Astrocyte of the hippocampus (primary cell): ENCODE data around the gene CAPS.

Source experiments
- DNase-seq: peaks from one replicate; pipeline ENCODE4 v3.0.0; 2011; ENCODE audit warnings: low read depth, low spot score

CAPS gene

DNA sequence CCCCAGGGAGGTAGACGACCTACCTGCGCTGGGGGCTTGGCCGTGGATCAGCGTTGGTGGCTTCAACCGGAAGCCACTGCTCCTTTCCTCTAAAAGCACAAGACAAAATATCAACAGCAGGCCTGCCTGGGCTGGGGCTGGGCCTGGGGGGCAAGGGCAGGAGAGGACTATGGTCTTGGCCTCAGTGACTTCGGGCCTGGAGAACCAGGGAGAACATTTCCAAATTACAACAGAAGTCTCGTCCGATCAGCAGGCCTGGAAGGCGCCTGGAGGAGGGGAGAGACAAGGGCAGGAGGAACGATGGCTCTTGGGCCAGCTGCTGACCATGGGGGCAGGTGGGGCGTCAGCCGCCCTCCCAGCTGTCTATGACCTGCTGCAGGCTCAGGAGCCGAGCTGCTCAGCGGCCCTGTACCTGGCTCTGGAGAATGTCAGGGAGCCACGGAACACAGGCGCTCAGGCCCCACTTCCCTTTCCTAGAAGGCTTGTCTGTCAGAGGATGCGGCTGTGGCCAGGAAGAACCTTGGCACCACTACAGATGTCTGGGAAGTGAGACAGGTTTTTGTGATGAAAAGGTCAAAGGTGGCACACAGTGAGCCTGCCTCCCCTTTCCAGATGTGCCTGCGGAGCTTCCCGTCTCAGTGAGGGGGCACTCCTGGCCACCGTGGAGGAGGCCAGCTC lies 19.5 kb downstream of the CAPS start:
- DNase-seq, result no peak

DNA sequence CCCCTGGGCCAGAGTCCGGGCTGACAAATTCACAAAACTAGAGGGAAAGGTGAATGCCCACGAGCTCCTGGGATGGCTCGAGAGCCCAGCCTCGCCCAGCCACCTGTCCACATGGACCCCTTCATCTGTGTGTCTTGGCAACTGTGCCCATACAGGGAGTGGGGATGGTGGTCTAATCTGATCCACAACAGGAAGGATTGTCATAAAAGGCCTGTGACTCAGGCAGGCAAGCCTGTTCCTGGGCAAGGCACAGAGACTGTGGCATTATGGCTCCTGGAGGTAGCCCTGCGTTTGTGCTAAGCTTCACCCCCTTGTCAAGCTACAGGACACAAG lies 20.0 kb downstream of the CAPS start:
- DNase-seq, result no peak

- DNase-seq, result no peak
Observed at GRCh38 chr19:5934774-5935472, 20.9 kb downstream of the CAPS start.

DNA sequence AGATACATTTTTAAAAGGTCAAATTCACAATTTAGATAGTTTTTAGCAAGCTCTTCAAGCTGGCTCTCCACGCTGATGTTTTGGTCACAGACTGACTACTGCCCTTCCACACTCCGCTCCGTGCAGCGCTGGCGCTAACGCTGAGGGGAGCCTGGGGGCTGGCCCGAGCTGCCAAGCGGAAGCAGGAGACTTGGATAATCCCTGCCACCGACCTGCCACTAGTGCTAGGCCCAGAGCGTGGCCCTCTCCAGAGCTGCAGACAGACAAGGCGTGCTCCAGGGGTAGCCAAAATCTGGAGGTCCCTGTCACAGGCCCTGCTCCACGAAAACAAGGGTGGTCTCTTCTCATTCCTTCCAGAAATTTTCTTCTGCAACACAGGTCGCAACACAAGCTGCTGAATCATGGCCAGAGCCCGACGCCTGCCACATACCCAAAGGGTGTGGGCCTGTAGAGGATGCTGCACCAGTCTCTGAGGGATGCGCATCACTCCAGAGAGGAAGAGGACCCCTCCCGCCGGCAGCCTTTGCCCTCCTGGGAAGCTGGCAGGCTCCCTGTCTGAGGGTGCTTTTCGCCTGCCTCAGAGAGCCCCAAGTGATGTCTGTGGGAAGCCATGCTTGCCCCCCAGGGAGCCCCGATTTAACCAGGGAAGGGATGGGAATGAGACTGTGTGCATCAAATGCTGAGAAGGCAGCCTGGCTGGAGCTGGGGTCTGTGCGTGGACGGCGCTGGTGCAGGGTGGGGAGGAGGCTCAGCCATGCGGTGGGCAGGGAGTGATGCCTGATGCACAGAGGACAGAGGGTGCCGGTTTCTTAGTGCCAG lies 21.6 kb downstream of the CAPS start:
- DNase-seq, result no peak

GRCh38 chr19:5936292-5936592 lies 22.2 kb downstream of the CAPS start:
- no peak for DNase-seq

DNA sequence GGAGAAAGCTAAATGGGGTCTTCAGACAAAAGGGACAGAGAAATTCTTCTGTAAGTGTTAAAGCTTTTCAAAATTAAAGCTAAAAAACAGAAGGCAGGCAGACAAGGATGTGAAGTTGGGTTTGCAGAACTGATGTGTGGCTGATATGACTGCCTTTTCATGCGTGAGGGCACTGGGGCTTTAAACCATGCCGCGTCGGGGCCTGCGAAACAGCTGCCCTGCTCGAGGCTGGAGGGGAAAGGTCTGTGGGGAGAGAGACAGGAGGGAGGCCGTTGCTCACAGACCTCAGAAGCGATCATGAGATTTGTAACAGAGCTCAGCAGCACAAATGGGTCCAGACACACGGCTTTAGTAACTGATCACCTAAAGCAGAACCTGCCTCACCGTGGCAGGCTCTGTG lies 23.5 kb downstream of the CAPS start:
- no peak for DNase-seq

GRCh38 chr19:5940260-5941208 lies 26.5 kb downstream of the CAPS start:
- no peak for DNase-seq

DNA sequence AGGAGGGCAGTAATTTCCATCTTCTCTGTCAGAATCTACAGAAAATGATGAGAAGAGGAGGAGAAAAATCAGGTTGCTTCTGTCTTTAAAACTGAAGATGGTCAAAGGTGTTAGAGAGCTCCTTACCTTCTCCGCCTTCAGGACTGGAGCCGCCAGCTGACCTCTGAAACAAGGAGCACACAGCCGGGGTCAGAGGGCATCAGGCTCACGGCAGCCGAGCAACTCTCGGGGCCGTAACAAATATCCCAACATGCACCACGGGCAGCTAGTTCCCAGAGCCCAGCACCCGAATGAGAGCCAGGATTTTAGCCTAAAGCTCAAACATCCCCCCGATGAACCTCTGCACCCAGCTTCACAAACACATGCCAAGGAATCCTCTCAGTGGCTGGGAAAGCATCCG lies 27.6 kb downstream of the CAPS start:
- no peak for DNase-seq

DNA sequence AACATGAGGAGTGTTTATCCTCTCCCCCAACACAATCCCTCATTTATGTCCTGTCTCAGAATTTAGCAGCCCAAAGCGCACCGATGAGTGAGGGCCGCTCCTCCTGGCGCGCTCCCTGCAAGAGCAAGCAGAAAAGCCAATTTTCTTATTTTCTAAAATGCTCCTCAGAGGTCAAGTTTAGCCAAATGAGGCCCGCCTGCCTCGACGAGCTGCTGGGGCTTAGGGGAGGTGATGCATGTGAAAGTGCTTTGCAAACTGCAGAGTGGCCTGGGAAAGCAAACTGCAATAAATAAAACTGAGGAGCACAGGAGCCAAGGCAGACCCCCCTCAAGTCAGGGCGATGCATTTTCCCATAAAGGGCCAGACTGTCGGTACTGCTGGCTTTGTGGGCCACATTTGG lies 29.0 kb downstream of the CAPS start:
- no peak for DNase-seq

DNA sequence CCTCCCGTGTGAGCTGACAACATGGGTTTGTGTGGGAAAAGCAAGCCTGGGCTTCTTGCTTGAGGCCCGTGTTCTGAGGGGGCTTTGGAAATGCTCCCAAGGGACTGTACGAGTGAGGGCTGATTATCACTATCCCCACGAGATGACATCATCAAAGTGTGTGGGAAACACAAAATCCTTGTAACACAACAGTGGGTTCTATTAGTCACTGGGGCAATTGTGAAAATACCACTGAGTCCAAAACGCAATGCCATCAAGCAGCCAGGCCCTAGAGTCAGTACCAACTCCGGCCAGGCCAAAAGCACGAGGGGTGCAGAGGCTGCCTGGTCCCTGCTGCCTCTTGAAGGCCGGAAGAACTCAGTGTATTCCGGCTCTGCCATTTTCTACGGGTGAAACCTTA lies 29.6 kb downstream of the CAPS start:
- DNase-seq, result peak; percentile 46

GRCh38 chr19:5947435-5947834 lies 33.4 kb downstream of the CAPS start:
- DNase-seq, result peak; percentile 23

- DNase-seq, result peak; percentile 45
Observed at GRCh38 chr19:5948752-5949564, 34.9 kb downstream of the CAPS start.

- no peak for DNase-seq
Observed at GRCh38 chr19:5949792-5950305, 35.8 kb downstream of the CAPS start.

- no peak for DNase-seq
Observed at GRCh38 chr19:5950741-5951140, 36.7 kb downstream of the CAPS start.

DNA sequence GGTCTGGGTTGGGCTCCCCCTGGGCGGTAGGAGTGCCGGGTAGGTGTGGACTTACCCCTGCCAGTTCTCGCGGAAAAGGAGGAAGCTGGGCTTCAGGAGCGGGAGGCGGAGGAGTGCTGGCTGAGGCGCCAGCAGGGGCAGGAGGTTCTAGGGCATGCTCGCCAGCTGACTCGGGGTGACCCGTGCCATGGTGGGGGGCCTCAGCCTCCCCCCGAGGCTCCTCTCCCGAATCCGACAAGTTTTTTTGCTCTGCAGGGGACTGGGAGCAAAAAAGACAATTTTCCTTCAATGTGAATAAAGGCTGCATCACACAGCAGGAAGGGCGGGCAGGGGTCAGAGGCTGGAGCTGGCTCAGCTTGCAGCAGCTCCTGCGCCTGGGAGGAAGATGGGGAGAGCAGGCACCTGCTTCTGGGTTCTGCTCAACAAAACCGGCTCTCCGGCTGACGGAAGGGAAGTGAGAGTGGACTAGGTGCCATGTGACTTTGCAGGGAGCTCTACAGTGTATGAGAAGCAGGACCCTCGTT lies 37.3 kb downstream of the CAPS start:
- no peak for DNase-seq

DNA sequence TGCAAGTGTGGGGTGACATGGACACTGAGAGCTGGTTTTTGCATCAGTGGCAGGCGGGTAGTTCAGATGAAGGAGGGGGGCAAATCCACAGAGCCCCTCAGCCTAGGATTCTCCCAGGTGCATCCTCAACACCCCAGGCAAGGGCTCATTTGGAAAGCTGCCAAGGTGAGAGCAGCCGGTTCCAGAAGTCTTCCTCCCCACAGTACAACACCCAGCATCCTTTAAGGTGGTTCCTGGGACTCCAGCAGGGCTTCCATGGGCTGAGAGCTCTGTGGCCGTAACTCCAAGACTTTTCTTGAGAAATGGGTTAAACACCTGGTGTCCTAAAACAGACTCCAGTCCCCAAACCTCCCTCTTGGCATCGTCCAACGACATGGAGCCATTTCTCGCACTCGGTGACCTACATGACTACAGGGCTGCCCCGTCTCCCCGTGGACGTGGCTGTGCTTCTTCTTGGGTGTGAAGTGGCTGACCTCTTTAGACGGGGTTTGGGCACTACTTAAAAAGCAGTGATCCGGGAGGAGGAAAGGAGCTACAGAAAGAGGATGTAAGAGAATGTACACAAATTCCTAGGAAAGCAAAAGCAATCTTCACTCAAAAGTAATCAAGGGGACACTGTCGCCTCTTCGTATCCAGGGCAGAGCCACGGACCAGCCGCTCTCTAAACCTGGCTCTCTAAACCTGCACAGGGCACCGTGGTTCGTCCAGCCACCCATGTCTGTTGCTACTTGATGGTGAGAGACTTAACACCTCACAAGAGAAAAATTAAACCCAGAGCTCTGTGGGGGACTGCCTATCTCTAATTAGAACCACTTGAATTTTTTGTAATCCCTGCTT lies 38.4 kb downstream of the CAPS start:
- no peak for DNase-seq

- DNase-seq, result no peak
Observed at GRCh38 chr19:5953030-5953589, 39.1 kb downstream of the CAPS start.

- DNase-seq, result peak; percentile 68
Observed at GRCh38 chr19:5953680-5954213, 39.7 kb downstream of the CAPS start.

DNA sequence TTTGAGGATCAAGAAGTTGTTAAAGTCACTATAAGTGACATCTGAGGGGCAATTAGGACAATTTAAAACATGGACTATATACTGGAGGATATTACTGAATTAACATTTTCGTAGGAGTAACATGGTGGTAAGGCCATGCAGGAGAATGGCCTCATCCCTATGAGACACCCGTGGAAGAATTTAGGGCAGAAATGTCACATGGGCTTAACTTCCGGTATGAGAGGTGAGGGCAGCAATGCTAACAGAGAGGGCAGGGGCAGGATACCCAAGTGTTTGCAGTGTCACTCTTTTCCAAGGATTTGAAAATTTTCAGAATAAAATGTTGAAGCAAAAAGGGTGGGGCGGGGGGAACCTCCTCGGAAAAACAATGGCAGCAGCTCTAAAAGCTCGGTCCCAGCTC lies 40.2 kb downstream of the CAPS start:
- no peak for DNase-seq
